DMS79 treated with DMSO at 0.1 percent for 48 hours (cell line): ENCODE measurements around the gene ADAMTS16.
"Not testable (repeated sequence)": the region's sequence is repeated elsewhere in the genome, so short reads cannot be mapped to it uniquely, and the experiment has no call there.

Experiments
- DNase-seq: peaks from one replicate; lab custom pipeline; 2025; lab: John Stamatoyannopoulos, UW

Gene ADAMTS16

DNA sequence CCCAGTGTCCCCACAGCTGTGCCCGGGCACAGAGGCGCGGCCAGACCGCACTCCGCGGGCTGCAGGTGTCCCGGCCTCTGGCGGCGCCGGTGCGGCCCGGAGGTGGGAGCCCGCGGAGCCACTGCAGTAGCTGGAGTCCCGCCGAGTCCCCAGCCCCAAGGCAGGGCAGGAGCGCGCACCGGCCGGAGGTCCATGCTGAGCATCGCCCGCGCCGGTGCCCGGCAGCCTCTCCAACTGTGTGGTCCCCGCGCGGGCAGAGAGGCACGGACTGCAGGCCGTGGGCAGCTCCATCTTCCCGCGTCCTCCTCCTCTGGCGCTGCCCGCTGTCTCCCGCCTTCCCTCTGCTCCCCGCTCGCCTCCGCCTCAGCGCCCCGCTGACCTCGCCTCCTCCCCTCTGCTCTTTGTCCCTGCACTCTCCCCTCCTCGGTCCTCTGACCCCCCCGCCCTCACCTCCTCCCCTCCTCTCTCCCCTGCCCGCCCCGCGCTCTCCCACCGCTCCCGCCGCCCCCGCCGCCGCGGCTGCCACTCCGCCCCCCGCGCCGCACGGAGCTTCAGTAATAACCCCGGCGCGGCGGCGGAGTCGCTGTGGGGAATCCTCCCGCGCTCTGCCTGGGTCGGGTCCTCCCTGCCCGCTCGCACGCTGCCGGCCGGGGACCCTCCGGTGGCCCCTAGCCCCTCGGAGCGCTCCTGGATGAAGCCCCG, at the start of gene ADAMTS16:
Gene ADAMTS16 (plus strand): TSS at position 554 of the 702 bp plus-strand sequence. CDS start 138 bp downstream, at position 692.
- DNase-seq: peak; percentile 1

GRCh38 chr5:5092149-5092548, 48.0 kb upstream of the ADAMTS16 start:
- DNase-seq: no peak

GRCh38 chr5:5100635-5101034, 39.5 kb upstream of the ADAMTS16 start:
- no peak for DNase-seq

- DNase-seq: no peak
Measured at GRCh38 chr5:5101676-5102075, 38.5 kb upstream of the ADAMTS16 start.

DNA sequence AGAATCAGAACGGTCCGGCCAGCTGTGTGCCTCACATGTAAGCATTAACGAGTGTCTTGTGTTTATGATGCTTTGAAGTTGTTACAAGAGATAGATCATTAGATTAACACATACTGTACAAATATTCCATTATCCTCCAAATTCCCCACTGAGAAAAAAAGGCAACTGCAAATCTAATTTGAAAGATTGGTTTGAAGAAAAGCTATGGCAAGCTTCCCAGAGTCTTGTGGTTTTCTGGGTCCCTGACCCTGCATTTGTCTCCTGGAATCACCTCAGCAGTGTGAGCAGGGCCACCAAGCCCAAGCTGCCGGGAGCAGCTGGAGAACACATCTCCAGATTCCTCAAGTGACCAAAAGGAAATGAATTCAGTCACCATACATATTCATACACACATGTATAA, 36.9 kb upstream of the ADAMTS16 start:
- no peak for DNase-seq

DNA sequence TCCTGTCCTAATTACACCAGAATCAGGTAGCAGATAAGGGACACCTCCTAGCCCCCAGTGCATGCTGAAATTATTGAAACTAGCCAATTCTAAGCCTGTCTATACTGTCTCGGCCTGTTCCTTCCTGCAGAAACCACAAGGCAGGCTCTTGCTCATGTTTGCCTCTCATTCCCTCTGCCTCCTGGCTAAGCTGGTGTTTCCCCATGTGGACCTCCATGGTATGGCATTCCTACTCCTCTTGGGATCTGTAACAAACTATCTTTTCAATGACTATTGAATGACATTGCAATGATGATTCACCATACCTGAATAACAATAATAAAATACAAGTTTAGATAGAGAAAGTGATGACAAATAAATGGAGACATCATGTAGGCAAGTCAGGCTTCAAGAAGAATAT, 35.6 kb upstream of the ADAMTS16 start:
- no peak for DNase-seq

DNA sequence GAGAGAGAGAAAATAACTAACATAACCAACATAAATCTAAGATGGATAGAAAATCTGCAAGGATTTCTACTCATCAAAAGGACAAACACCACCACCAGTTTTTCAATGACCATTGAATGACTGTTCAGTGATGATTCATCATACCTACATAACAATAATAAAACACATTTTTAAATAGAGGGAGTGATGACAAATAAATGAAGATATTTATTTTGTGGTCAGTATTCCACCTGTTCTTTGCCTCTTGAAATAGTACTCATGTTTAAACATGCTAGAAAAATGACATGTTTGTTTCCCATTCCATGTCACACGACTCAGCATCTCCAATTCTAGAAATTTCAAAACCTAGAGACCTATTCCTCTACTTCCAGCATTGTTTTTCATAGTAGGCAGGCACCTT, 34.6 kb upstream of the ADAMTS16 start:
- DNase-seq: no peak

DNA sequence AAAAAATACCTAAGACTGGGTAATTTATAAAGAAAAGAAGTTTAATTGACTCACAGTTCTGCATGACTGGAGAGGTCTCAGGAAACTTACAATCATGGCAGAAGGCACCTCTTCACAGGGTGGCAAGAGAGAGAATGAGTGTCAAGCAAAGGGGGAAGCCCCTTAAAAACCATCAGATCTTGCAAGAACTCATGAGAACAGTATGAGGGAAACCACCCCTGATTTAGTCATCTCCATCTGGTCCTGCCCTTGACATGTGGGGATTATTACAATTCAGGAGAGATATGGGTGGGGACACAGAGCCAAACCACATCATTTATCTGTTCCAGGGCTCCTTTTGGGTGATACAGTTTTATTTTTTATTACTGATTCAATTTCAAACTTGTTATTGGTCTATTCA, 23.2 kb upstream of the ADAMTS16 start:
- no peak for DNase-seq

- no peak for DNase-seq
Measured at GRCh38 chr5:5122776-5123175, 17.4 kb upstream of the ADAMTS16 start.

GRCh38 chr5:5124231-5124630, 15.9 kb upstream of the ADAMTS16 start:
- DNase-seq: no peak

GRCh38 chr5:5126444-5126843, 13.7 kb upstream of the ADAMTS16 start:
- no peak for DNase-seq

DNA sequence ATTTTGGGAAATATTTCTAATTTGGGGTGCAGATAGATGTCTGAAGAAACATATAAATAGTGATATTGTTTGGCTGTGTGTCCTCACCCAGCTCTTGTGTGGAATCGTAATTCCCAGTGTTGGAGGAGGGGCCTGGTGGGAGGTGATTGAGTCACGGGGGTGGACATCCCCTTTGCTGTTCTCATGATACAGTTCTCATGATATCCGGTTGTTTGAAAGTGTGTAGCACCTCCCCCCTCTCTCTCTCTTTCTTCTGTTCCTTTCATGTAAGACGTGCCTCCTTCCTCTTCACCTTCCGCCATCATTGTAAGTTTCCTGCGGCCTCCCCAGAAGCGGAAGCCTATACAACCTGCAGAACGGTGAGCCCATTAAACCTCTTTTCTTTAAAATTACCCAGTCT, 11.4 kb upstream of the ADAMTS16 start:
- DNase-seq: no peak

- DNase-seq: no peak
Measured at GRCh38 chr5:5132234-5132633, 7.9 kb upstream of the ADAMTS16 start.

GRCh38 chr5:5132693-5133295, 7.3 kb upstream of the ADAMTS16 start:
- no peak for DNase-seq

DNA sequence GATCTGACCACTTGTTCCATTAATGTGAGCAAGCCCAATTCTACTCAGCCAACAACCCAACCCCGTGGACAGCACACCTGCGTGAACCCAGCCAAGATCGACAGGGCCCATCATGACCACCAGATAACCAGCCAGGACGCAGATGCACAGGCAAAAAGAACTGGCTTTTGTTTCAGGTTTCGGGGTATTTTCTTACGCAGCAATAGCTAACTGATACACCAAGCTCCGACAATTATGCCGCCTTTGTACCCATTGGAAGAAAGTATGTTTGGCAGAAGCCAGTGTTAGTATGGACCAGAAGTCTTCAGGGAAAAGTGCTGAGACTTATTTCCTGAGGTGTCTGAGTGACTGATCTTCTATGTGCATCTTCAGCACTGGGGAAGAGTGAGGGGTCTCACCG, 6.0 kb upstream of the ADAMTS16 start:
- no peak for DNase-seq

DNA sequence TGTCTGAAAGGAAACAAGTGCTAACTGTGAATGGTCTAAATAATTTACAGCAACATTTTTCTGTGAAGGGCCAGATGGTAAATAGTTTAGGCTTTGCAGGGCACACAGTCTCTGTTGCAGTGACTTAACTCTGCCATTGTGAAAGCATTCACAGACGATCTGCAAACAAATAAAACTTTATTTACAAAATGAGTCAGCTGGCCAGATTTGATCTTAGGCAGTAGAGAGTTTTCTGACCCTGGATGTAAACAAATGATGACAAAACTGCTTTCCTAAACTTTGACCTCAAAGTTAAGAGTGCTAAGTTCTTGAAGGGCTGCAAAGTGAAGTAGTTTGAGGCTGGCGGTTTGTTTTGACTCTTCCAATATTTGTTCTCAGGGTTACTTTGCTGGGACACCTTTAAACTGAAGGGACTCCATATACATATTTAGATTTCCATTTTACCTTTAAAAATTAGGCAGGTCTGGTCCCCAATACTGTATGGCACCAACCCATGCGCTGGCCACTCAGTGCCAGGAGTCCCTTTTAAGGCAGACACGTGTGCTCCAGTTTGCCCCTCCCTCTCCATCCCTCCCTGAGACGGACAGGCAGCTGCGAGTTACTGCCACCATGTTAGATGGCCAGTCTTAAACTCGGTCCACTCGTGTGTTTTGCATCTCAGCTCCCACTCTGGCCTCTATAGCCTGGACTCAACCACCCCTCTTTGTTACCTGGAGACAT, 4.0 kb upstream of the ADAMTS16 start:
- no peak for DNase-seq

DNA sequence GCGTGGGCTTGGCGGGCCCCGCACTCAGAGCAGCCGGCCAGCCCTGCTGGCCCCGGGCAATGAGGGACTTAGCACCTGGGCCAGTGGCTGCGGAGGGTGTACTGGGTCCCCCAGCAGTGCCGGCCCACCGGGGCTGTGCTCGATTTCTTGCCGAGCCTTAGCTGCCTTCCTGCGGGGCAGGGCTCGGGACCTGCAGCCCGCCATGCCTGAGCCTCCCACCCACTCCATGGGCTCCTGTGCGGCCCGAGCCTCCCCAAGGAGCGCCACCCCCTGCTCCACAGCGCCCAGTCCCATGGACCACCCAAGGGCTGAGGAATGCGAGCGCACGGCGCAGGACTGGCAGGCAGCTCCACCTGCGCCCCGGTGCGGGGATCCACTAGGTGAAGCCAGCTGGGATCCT, 2.3 kb upstream of the ADAMTS16 start:
- not testable (repeated sequence) for DNase-seq

- no peak for DNase-seq
Measured at GRCh38 chr5:5139336-5139776, 774 bp upstream of the ADAMTS16 start.

DNA sequence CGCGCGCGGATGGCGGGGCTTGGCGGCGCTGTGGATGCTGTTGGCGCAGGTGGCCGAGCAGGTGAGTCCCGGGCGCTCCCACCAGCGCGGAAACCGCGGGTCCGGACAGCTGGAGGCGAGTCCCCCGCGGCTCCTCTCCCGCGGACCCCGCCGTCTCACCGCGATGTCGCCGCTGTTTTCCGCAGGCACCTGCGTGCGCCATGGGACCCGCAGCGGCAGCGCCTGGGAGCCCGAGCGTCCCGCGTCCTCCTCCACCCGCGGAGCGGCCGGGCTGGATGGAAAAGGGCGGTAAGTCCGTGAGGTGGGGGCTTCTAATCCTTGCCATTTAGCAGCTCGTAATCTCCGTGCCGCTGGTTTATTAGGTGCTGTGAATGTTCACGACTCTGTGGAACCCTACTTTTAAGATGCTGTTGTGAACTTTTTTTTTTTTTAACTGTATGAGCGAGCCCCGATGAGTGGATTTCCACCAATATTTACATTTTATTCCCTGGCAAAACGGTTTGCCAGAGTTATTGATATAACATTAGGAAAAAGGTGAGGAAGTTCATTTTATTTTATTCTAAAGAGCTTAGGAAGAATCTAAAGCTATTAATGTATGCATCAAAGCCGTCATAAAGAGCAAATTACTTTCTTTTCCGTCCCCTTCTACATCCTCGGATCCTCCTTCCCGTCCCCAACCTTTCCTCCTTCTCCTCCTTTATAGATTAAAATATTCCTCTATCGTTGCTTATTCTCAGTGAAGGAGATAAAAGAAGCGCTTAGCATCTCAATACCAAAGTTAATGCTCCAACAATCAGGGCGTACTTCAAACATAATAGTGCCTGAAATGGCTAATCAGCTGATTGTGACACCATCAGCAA, 579 bp downstream of the ADAMTS16 start:
- DNase-seq: peak; percentile 12

DNA sequence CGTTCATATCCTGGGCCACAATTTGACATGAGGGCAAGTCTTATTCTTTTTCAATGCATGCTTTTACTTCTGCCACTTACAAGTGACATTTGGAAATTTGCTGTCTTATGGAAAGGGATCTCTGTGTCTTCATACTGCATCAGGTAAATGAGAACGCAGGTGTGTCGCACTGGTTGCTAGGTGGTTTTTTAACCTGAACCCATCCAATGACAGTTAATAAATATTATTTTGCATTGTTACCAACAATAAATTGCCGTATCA, 1.1 kb downstream of the ADAMTS16 start:
- DNase-seq: no peak

- DNase-seq: peak; percentile 56
Measured at GRCh38 chr5:5141625-5142525, 1.7 kb downstream of the ADAMTS16 start.
